HCT116 (cell line): Measurements from ENCODE around the gene SPRR5. TPM values are rescaled to one million over a fixed set of nuclear protein-coding genes. Genes with fewer than 3 reads are reported as not detected.

Experiments used
- ATAC-seq: fragments of 200-7000 bp; cut with Tn5 transposase; 2 replicates; pipeline ENCODE4 v1.9.1; 2020; ENCODE audit warnings: mild to moderate bottlenecking, moderate library complexity
- BruUV-seq: library from RNA; stranded (reverse); fragments of 400-500 nt; replicated peaks from 2 replicates; lab custom pipeline; 2021; lab: Mats Ljungman, UMichigan
- CTCF ChIA-PET: fragments of 300-600 bp; sonication (Branson Sonifier 250); formaldehyde crosslinking; loops from one replicate; lab custom pipeline; 2021; ENCODE audit warnings: antibody characterized with exemption; lab: Charles Lee
- POLR2A ChIA-PET: fragments of 300-600, 350-600 bp; sonication (Branson Sonifier 250); formaldehyde crosslinking; loops from one replicate; lab custom pipeline; 2021; ENCODE audit warnings: antibody characterized with exemption; lab: Charles Lee
- RAD21 ChIA-PET, 2 experiments: fragments of 300-600 bp; sonication (Branson Sonifier 250); formaldehyde crosslinking; loops; one replicate each; lab custom pipeline; 2023; ENCODE audit warnings: low total read pairs in 2 of 2; ENCODE audit not compliant: uncharacterized antibody in 2 of 2, unreplicated experiment in 2 of 2, low non-redundant PET in 1 of 2; lab: Charles Lee
- DNase-seq: peaks from one replicate; pipeline ENCODE4 v3.0.0-alpha.2; 2010; ENCODE audit warnings: low read depth, low spot score
- H2AFZ ChIP-seq: fragments of 200-600 bp; shearing (Covaris generic), sonication (generic); 2 replicates; pipeline ENCODE4 v1.6.1; 2017; ENCODE audit warnings: low read depth, mixed run types, mixed read lengths, antibody characterized with exemption, low read length; ENCODE audit not compliant: poor library complexity, severe bottlenecking
- H3K27ac ChIP-seq: 2 replicates; pipeline ENCODE4 v1.5.1; 2012; ENCODE audit warnings: low read depth, low read length
- H3K27me3 ChIP-seq: fragments of 200-600 bp; sonication (generic); 2 replicates; pipeline ENCODE4 v1.6.1; 2016; ENCODE audit warnings: mixed run types, low read length, mixed read lengths; ENCODE audit not compliant: insufficient read depth
- H3K36me3 ChIP-seq, 2 experiments: fragments of 200-500 bp in 1 of 2; fragments of 200-600 bp in 1 of 2; sonication (Bioruptor generic) in 1 of 2; sonication (generic) in 1 of 2; 2 replicates each; pipeline versions ENCODE4 v1.5.1 to v1.6.1; 2014 to 2016; ENCODE audit warnings: low read length in 2 of 2, inconsistent platforms in 1 of 2, mixed read lengths in 1 of 2, mixed run types in 1 of 2; ENCODE audit not compliant: insufficient read depth in 2 of 2, control insufficient read depth in 1 of 2
- H3K4me1 ChIP-seq, 2 experiments: fragments of 200-600 bp in 1 of 2; sonication (generic) in 1 of 2; 2 replicates each; pipeline versions ENCODE4 v1.5.1 to v1.6.1; 2012 to 2017; ENCODE audit warnings: low read length in 2 of 2, inconsistent platforms in 1 of 2, mild to moderate bottlenecking in 1 of 2, mixed read lengths in 1 of 2, mixed run types in 1 of 2, moderate library complexity in 1 of 2; ENCODE audit not compliant: insufficient read depth in 2 of 2, control insufficient read depth in 1 of 2
- H3K4me2 ChIP-seq: fragments of 200-600 bp; sonication (generic); 2 replicates; pipeline ENCODE4 v1.6.1; 2017; ENCODE audit warnings: mixed run types, low read length, mixed read lengths
- H3K4me3 ChIP-seq, 2 experiments: fragments of 200-600 bp in 1 of 2; sonication (generic) in 1 of 2; replicated peaks in 1 of 2; 2 replicates each; pipeline ENCODE4 v1.5.1; 2011 to 2016; ENCODE audit warnings: low read length in 2 of 2, control low read depth in 1 of 2, low read depth in 1 of 2, mild to moderate bottlenecking in 1 of 2, mixed read lengths in 1 of 2, mixed run types in 1 of 2
- H3K79me2 ChIP-seq: fragments of 200-600 bp; sonication (generic); 2 replicates; pipeline ENCODE4 v1.6.1; 2017; ENCODE audit warnings: mild to moderate bottlenecking, mixed run types, low read length, moderate library complexity, mixed read lengths; ENCODE audit not compliant: insufficient read depth
- H3K9ac ChIP-seq: fragments of 200-600 bp; sonication (generic); 2 replicates; pipeline ENCODE4 v1.6.1; 2016; ENCODE audit warnings: low read length, mixed read lengths
- H3K9me2 ChIP-seq: fragments of 200-600 bp; sonication (generic), shearing (Covaris generic); 2 replicates; pipeline ENCODE4 v1.6.1; 2017; ENCODE audit warnings: mixed run types, mild to moderate bottlenecking, moderate library complexity; ENCODE audit not compliant: insufficient read depth
- H3K9me3 ChIP-seq, 2 experiments: fragments of 200-500 bp in 1 of 2; fragments of 200-600 bp in 1 of 2; sonication (Bioruptor generic) in 1 of 2; sonication (generic) in 1 of 2; 2 replicates each; pipeline ENCODE4 v1.6.1; 2014 to 2017; ENCODE audit warnings: low read length in 2 of 2, mixed read lengths in 2 of 2, inconsistent platforms in 1 of 2, low read depth in 1 of 2, mild to moderate bottlenecking in 1 of 2, mixed run types in 1 of 2, moderate library complexity in 1 of 2; ENCODE audit not compliant: control insufficient read depth in 1 of 2, insufficient read depth in 1 of 2
- H4K20me1 ChIP-seq: fragments of 200-600 bp; sonication (generic), shearing (Covaris generic); 2 replicates; pipeline ENCODE4 v1.6.1; 2017; ENCODE audit warnings: mixed run types, mild to moderate bottlenecking, moderate library complexity; ENCODE audit not compliant: insufficient read depth
- ATF3 ChIP-seq: IDR thresholded peaks from 2 replicates; pipeline ENCODE4 v1.6.1; 2012
- CEBPB ChIP-seq: IDR thresholded peaks from 2 replicates; pipeline ENCODE4 v1.6.1; 2012; ENCODE audit warnings: low read depth
- ELF1 ChIP-seq: IDR thresholded peaks from 2 replicates; pipeline ENCODE4 v1.6.1; 2012; ENCODE audit warnings: low read depth, borderline replicate concordance
- FOSL1 ChIP-seq: IDR thresholded peaks from 2 replicates; pipeline ENCODE4 v1.6.1; 2012; ENCODE audit warnings: low read depth
- POLR2A ChIP-seq: IDR thresholded peaks from 2 replicates; pipeline ENCODE4 v1.7.0; 2011; ENCODE audit warnings: borderline replicate concordance; ENCODE audit not compliant: insufficient read depth, insufficient read length; ENCODE audit errors: extremely low read depth
- RAD21 ChIP-seq: IDR thresholded peaks from 2 replicates; pipeline ENCODE4 v1.6.1; 2012; ENCODE audit warnings: low read depth, mild to moderate bottlenecking
- SRF ChIP-seq: IDR thresholded peaks from 2 replicates; pipeline ENCODE4 v1.6.1; 2012; ENCODE audit warnings: low read depth
- YY1 ChIP-seq: IDR thresholded peaks from 2 replicates; pipeline ENCODE4 v1.6.1; 2011; ENCODE audit warnings: low read length, low read depth, moderate library complexity, mild to moderate bottlenecking; ENCODE audit not compliant: insufficient replicate concordance; ENCODE audit errors: extremely low read depth
- ZNF274 ChIP-seq: fragments of 200-500 bp; sonication (Bioruptor generic); IDR thresholded peaks from 2 replicates; pipeline ENCODE4 v1.6.1; 2014; ENCODE audit warnings: mild to moderate bottlenecking, low read depth, low read length, inconsistent platforms
- intact Hi-C: fragments of 100-400 bp; cut with micrococcal nuclease; formaldehyde crosslinking; loops from 2 replicates; pipeline ENCODE4 v1.10.0; 2022
- total RNA-seq: library from RNA; stranded (reverse); gene quantifications from one replicate; pipeline ENCODE4 v1.2.1, GENCODE V29; 2021; ENCODE audit not compliant: unreplicated experiment
- TF ChIP-seq, protein P1 (sequence below): IDR thresholded peaks from 2 replicates; pipeline ENCODE4 v1.6.1; 2012

SPRR5 gene
- total RNA-seq, 1 experiment from 2014 or later = not detected

GRCh38 chr1:152961226-152961891, 14.4 kb downstream of the SPRR5 start:
- TF ChIP-seq ELF1 = no peak
- no peak for TF ChIP-seq FOSL1
- TF ChIP-seq CEBPB = no peak
- Histone ChIP-seq H3K9me2 (no peaks in the 10 kb centered on the region), H3K27ac (no peak overlapping the region), H3K4me3 (no peak overlapping the region), H3K79me2 (no peaks in the 10 kb centered on the region), H3K9ac (no peak overlapping the region), H3K4me2 (no peak overlapping the region), H2AFZ (no peak overlapping the region), H3K9me3 (no peaks in the 10 kb centered on the region), H3K36me3 (no peaks in the 10 kb centered on the region), H3K27me3 (peaks cover 12% of the 10 kb centered on the region), H4K20me1 (no peaks in the 10 kb centered on the region; the same call in 1 of the 2 replicates), H3K4me1 (no peaks in the 10 kb centered on the region)
- ChIA-PET RAD21 (no interaction called here), POLR2A (no interaction called here), CTCF (interaction anchor here (1.1 to 4.2 kb wide), 2 partner anchors 229 to 232 kb away, joined by 5 to 34 read pairs; no protein-coding TSS in a partner anchor)
- ATAC-seq (no peak), DNase-seq (no peak)
- no TSS peak for BruUV-seq
- intact Hi-C loops = no loop called here

DNA sequence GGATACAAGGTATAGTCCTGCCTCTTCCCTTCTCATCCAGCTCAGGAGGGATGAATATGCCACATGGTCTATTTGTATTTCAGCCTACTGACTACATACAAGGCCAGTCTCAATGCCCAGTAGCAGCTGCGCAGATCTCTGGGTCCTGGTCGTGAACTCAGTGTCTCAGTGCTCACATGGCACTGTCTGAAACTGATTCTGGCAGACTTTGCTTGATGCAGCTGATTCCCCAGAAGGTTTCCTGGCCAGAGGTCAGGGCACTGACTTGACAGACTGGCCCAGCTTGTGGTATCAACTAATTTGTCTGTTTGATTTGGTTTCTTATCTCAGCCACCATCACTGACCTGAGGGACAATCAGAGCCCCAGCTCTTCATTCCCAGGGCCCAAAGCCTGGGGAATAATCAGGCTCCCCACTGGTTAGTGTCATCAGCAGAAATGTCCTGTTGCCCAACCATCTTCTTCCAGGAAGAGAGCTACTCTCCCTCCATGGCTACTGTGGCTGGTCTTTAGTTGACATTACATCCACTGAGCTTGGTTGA, 15.9 kb downstream of the SPRR5 start:
- H3K4me2 ChIP-seq = no peak overlapping the region
- ChIA-PET CTCF (no interaction called here), POLR2A (no interaction called here), RAD21 (no interaction called here)
- no peaks in the 10 kb centered on the region for H3K9me3 ChIP-seq
- no peaks in the 10 kb centered on the region for H3K4me1 ChIP-seq
- no peaks in the 10 kb centered on the region for H3K79me2 ChIP-seq
- H3K36me3 ChIP-seq = no peaks in the 10 kb centered on the region
- H2AFZ ChIP-seq = no peak overlapping the region
- H3K4me3 ChIP-seq = no peak overlapping the region
- no peaks in the 10 kb centered on the region for H3K9me2 ChIP-seq
- ATAC-seq (no peak), DNase-seq (no peak)
- no peaks in the 10 kb centered on the region; the same call in 1 of the 2 replicates for H4K20me1 ChIP-seq
- TF ChIP-seq ZNF274 (no peak), POLR2A (no peak), YY1 (no peak), RAD21 (no peak), SRF (no peak), ATF3 (no peak)
- TF ChIP-seq, protein P1, sequence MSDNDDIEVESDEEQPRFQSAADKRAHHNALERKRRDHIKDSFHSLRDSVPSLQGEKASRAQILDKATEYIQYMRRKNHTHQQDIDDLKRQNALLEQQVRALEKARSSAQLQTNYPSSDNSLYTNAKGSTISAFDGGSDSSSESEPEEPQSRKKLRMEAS = no peak
- peaks cover 23% of the 10 kb centered on the region for H3K27me3 ChIP-seq
- intact Hi-C loops = no loop called here
- no peak overlapping the region for H3K9ac ChIP-seq
- no peak overlapping the region for H3K27ac ChIP-seq
- no TSS peak for BruUV-seq
